ENCODE data around the gene STK25.
A peak's percentile ranks its signal among the peaks of the same experiment; 100 is the strongest.

Gene STK25

DNA sequence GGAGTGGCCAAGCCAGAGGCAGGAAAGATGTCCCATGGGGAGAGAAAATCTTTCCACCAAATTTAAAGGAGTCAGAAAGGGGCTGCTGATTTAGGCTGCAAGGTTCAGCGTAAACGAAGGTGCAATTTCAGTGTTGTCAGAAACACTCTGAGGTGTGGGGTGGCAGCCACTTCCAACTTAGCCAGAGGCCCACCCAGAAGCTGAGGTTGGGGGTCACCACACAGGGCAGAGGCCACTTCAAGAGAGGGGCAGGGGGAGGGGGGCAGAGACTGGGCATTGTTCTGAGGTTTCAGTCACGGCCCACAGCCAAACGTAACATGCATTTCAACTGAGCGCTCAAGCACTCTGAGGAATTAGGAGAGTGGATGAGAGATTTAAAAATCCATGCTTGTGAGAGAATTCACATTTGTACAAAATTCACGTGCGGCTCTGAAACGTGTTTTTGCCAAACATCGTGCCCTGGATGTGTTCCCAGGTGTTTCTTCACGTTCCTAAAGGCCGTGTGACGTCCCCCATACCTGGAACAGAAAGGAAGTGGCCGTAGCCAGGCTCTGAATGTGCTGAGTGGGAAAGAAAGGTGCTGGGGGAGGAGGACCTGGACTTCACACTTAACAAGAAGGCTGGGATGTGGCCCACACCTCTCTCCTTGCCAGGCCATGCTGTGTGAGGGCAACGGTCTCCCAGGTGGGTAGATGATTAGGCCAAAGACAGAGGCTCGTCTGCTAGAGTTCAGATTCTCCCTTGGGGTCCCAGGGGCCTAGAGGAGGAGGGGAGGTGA lies 30.6 kb upstream of the STK25 start:
- H3K36me3 ChIP-seq, result no peaks in the 10 kb centered on the region
- intact Hi-C loops (cut with DNase I; ENCODE audit: low total_unique reads), result no loop called here
- peaks cover 0 to 26% (median 17%) of the 10 kb centered on the region in 4 donors for H3K4me1 ChIP-seq
- H3K27me3 ChIP-seq, result peaks cover 0 to 57% of the 10 kb centered on the region in 2 donors
- DNase-seq, result no peak
- TF ChIP-seq, protein P1, sequence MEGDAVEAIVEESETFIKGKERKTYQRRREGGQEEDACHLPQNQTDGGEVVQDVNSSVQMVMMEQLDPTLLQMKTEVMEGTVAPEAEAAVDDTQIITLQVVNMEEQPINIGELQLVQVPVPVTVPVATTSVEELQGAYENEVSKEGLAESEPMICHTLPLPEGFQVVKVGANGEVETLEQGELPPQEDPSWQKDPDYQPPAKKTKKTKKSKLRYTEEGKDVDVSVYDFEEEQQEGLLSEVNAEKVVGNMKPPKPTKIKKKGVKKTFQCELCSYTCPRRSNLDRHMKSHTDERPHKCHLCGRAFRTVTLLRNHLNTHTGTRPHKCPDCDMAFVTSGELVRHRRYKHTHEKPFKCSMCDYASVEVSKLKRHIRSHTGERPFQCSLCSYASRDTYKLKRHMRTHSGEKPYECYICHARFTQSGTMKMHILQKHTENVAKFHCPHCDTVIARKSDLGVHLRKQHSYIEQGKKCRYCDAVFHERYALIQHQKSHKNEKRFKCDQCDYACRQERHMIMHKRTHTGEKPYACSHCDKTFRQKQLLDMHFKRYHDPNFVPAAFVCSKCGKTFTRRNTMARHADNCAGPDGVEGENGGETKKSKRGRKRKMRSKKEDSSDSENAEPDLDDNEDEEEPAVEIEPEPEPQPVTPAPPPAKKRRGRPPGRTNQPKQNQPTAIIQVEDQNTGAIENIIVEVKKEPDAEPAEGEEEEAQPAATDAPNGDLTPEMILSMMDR (IDR thresholded peaks at IDR 0.05), result no peak
- no peak overlapping the region for H3K27ac ChIP-seq
- H3K4me3 ChIP-seq, result no peak overlapping the region
- H3K9me3 ChIP-seq, result no peaks in the 10 kb centered on the region

DNA sequence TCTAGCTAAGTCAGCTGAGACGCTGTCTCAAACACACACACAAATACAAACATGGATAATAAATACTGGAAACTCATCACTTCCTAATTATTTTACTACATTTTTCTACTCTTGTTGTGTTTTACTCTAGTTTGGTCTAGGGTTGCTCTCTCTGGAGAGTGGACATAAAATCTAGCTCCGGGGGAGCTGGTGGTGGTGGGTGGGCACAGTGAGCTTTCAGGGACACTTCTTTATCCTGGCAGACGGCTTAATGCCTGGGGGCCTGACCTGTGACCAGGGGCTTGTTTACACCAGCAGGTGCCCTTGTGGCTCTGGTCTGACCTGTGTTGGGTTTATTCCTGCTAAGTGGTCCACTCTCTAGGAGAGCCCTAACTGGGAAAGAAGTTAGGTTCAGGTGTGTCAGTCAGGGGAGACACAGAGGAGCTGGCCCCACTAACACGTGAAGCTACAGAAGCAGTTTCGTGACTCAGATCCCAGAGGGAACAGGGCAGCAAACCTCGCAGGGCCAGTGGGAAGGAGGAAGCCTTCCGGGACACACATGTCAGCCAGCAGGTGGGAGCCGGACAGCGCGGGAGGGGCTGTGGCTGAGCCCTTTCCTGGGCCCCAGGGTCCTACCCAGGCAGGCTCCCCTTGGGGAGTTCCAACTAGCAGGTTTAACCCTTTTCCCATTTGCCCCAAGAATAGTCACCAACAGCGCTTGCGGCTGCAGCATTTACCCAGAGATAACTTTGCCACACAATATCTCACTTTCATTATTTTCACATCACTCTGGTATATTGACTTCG lies 27.7 kb upstream of the STK25 start:
- TF ChIP-seq, protein P1 (IDR thresholded peaks at IDR 0.05), result no peak
- H3K9me3 ChIP-seq, result no peaks in the 10 kb centered on the region
- peaks cover 0 to 43% of the 10 kb centered on the region in 2 donors for H3K27me3 ChIP-seq
- DNase-seq, result no peak
- no peaks in the 10 kb centered on the region for H3K36me3 ChIP-seq
- H3K27ac ChIP-seq, result no peak overlapping the region
- H3K4me1 ChIP-seq, result peaks cover 0 to 14% (median 6%) of the 10 kb centered on the region in 4 donors
- no peak overlapping the region for H3K4me3 ChIP-seq
- intact Hi-C loops (cut with DNase I; ENCODE audit: low total_unique reads), result no loop called here

DNA sequence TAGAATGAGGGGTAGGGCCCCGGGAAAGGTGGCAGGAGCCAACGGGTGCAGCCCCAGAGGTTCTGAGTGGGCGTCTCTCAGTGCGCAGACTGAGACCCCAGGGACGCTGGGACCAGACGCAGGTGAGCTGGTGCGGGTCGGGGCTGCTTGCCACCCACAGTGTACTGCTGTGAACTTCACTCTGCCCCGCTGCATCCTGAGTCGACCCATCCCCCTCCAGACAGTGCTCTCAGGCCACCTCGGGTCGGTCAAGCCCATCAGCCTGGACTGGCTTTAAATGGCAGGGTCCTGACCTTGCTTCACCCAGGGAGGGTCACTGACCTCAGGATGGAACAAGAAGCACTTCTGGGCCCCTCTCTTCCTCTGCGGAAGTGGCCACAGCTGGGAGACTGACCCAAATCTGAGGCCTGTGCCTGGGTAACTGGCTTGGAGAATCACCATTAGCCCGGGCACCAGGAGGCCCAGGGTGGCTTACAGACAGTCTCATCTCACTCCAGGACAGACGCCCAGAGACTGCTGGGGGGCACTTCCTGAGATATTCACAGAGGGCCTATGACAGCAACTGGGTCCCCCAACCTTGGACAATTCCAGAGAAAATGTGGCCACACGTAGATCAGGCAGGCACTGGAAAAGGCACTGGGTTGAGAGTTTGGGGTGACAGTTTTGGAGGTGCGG lies 26.5 kb upstream of the STK25 start:
- TF ChIP-seq, protein P1 (IDR thresholded peaks at IDR 0.05), result no peak
- Histone ChIP-seq H3K36me3 (no peaks in the 10 kb centered on the region), H3K27me3 (peaks cover 0 to 37% of the 10 kb centered on the region in 2 donors), H3K9me3 (no peaks in the 10 kb centered on the region), H3K27ac (no peak overlapping the region), H3K4me3 (no peak overlapping the region), H3K4me1 (peaks cover 0 to 2% (median 0%) of the 10 kb centered on the region in 4 donors)
- intact Hi-C loops (cut with DNase I; ENCODE audit: low total_unique reads), result no loop called here
- no peak for DNase-seq

DNA sequence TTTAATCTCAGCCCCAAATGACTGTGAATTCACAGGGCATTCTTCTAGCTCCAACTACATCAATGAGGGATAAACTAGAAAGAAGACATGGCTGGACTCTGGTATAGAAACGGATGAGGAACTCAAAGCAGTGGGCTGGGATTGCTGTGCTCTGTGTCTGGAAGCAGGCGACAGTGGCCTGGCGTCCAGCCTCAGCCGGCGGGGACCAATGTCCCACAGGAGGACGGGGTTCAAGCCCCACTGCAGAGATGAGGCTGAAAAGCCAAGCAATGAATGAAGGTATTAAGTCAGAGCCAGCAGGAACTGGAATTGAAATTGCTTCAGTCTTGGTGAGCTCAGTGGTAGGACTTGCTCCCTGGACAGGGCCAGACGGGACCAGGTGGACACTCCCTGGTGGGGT lies 25.9 kb upstream of the STK25 start:
- Histone ChIP-seq H3K27me3 (peaks cover 0 to 32% of the 10 kb centered on the region in 2 donors), H3K4me3 (no peak overlapping the region), H3K27ac (no peak overlapping the region), H3K9me3 (no peaks in the 10 kb centered on the region), H3K4me1 (no peaks in the 10 kb centered on the region), H3K36me3 (no peaks in the 10 kb centered on the region)
- no peak for DNase-seq
- intact Hi-C loops (cut with DNase I; ENCODE audit: low total_unique reads), result no loop called here
- TF ChIP-seq, protein P1 (IDR thresholded peaks at IDR 0.05), result no peak

DNA sequence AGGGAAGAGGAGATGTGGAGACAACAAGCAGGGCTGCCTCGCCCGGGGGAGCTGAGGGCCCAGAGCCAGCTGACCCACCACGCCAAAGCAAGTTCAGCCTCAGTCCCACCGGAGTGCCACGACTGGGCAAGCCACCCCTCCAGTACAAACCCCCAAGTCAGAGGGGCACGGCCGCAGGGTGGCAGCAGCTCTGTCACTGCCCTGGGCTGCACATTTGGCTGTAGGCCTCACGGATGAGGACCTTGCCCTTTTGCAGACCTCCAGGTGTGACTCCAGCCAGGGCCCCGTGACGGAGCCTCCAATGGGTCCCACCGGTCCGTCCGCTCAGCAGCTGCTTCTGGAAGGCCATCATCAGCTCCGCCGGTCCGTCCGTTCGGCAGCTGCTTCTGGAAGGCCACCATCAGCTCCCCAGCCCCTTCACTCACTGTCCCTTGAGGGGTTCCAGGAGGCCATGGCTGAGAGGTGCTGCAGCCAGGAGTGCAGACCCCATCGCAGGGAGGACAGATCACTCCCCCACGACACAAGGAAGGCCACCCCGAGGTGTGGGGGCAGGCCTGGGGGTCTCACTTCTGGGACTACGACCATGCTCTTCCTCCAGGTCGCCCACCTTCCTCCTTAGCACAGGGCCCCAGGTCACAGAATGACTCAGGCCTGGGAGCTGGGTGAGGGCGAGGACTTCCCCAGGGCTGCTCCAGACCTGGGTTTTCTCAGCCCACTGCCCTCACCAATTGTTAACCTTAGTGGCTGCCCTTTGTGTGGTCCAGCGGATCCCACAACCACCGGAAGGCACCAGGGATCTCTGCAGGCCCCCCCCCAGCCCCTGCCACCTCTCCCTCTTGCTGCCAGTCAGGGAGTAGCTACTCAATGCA lies 24.6 kb upstream of the STK25 start:
- peak in 1 of 2 donors; percentile 45 for DNase-seq
- Histone ChIP-seq H3K4me3 (no peak overlapping the region), H3K27me3 (peaks cover 0 to 29% of the 10 kb centered on the region in 2 donors), H3K9me3 (no peaks in the 10 kb centered on the region), H3K27ac (no peak overlapping the region), H3K36me3 (no peaks in the 10 kb centered on the region), H3K4me1 (no peaks in the 10 kb centered on the region)
- TF ChIP-seq, protein P1 (IDR thresholded peaks at IDR 0.05), result no peak
- intact Hi-C loops (cut with DNase I; ENCODE audit: low total_unique reads), result no loop called here
